Uterus (tissue), 2 donors: ENCODE measurements around the gene PLEKHG4B.

Experiments
- CTCF ChIP-seq, 4 experiments: fragments of 200-600 bp in 2 of 4; fragments of 450-650 bp in 2 of 4; sonication (generic) in 2 of 4; IDR thresholded peaks; one replicate each; pipeline ENCODE4 v1.5.1; 2016 to 2019; ENCODE audit warnings: antibody characterized with exemption in 4 of 4, mild to moderate bottlenecking in 2 of 4, moderate library complexity in 1 of 4
- POLR2A ChIP-seq, 2 donors: fragments of 450-650 bp; IDR thresholded peaks; one replicate each; pipeline ENCODE4 v1.6.1; 2016; ENCODE audit warnings: antibody characterized with exemption in 2 of 2, mild to moderate bottlenecking in 1 of 2, moderate library complexity in 1 of 2

- TF ChIP-seq CTCF (IDR thresholded peaks at IDR 0.05) (no peak), POLR2A (IDR thresholded peaks at IDR 0.05) (no peak)
Measured at GRCh38 chr5:90590-91547, 1.1 kb upstream of the PLEKHG4B start.
